ENCODE measurements around the gene RAD51B. TPM values are rescaled to one million over a fixed set of nuclear protein-coding genes. Genes with fewer than 3 reads are reported as not detected.
A peak's percentile ranks its signal among the peaks of the same experiment; 100 is the strongest.

Gene RAD51B
- total and polyA plus RNA-seq, 2 experiments from 2014 or later, result 10.1 to 18.0 TPM

GRCh38 chr14:68011406-68012028 is 191.9 kb downstream of the RAD51B start:
- 43% methylated on average over 4 of the region's 4 CpGs for WGBS (ENCODE audit: low lambda C conversion rate, missing lambda C conversion rate)
- Histone ChIP-seq H3K27ac (peak overlapping the region; percentile 45), H3K27me3 (no peaks in the 10 kb centered on the region), H3K36me3 (replicated peaks; ENCODE audit: insufficient read depth, low read depth) (no peaks in the 10 kb centered on the region), H3K4me2 (peak overlapping the region; percentile 25), H3K4me3 (no peak overlapping the region), H3K4me1 (ENCODE audit: insufficient read depth) (peaks cover 18% of the 10 kb centered on the region), H3K79me2 (no peaks in the 10 kb centered on the region), H2AFZ (peak overlapping the region; percentile 1), H3K9me3 (ENCODE audit: low read depth) (no peaks in the 10 kb centered on the region), H3K9me2 (replicated peaks; ENCODE audit: insufficient read depth) (no peaks in the 10 kb centered on the region), H4K20me1 (ENCODE audit: insufficient read depth, poor library complexity, severe bottlenecking) (no peaks in the 10 kb centered on the region)
- DNase-seq (ENCODE audit: low spot score), result no peak
- TF ChIP-seq EZH2 (IDR thresholded peaks at IDR 0.05; ENCODE audit: borderline replicate concordance), result no peak
- no peak for TF ChIP-seq CTCF (IDR thresholded peaks at IDR 0.05; ENCODE audit: poor library complexity)
- TF ChIP-seq EZH2phosphoT487 (IDR thresholded peaks at IDR 0.05; ENCODE audit: low read depth, severe bottlenecking, unreplicated experiment), result no peak

DNA sequence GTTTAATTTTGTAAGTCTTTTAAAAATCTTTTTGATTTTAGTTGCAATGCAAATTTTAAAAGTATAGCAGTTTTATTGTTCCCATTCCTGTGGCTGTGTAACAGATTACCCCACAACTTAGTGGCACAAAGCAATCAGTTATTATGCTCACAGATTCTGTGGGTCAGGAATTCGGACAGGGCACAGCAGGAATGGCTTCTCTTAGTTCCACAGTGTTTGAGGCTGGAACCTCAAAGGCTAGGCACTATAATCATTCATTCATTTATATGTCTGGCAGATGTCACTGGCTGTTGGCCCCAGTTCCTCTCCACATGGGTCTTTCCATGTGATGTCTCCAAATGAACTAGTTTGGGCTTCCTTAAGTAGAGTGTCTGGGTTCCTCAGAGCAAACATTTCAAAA is 193.3 kb downstream of the RAD51B start:
- 83% methylated on average over 1 of the region's 1 CpG for WGBS (ENCODE audit: low lambda C conversion rate, missing lambda C conversion rate)
- Histone ChIP-seq H3K9me3 (ENCODE audit: low read depth) (no peaks in the 10 kb centered on the region), H3K4me2 (no peak overlapping the region), H3K4me3 (no peak overlapping the region), H2AFZ (no peak overlapping the region), H3K4me1 (ENCODE audit: insufficient read depth) (peaks cover 22% of the 10 kb centered on the region), H3K27ac (peak overlapping the region; percentile 8), H3K79me2 (no peaks in the 10 kb centered on the region), H4K20me1 (ENCODE audit: insufficient read depth, poor library complexity, severe bottlenecking) (no peaks in the 10 kb centered on the region), H3K9me2 (replicated peaks; ENCODE audit: insufficient read depth) (no peaks in the 10 kb centered on the region), H3K36me3 (replicated peaks; ENCODE audit: insufficient read depth, low read depth) (no peaks in the 10 kb centered on the region), H3K27me3 (no peaks in the 10 kb centered on the region)
- no peak for TF ChIP-seq CTCF (IDR thresholded peaks at IDR 0.05; ENCODE audit: poor library complexity)
- DNase-seq (ENCODE audit: low spot score), result no peak

DNA sequence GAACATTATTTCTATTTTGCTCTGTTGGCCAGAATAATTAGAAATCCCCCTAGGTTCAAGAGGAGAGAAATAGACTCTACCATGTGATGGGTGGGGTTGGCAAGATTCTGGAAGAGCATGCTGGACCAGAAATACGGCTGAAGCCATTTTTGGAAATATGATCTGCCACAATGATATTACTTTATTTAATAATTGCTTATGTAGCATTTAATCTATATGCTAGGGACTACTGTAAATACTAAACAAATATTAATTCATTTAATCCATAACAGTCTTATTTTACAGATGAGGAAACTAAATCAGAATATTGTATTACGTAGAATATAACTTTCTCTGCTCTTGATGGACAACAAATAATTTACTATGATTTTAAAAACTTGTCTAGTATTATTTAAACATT is 193.7 kb downstream of the RAD51B start:
- H3K27me3 ChIP-seq, result no peaks in the 10 kb centered on the region
- no peak overlapping the region for H3K4me2 ChIP-seq
- H3K4me1 ChIP-seq (ENCODE audit: insufficient read depth), result peaks cover 27% of the 10 kb centered on the region
- H3K4me3 ChIP-seq, result no peak overlapping the region
- no peaks in the 10 kb centered on the region for H3K9me2 ChIP-seq (replicated peaks; ENCODE audit: insufficient read depth)
- no peaks in the 10 kb centered on the region for H3K9me3 ChIP-seq (ENCODE audit: low read depth)
- H4K20me1 ChIP-seq (ENCODE audit: insufficient read depth, poor library complexity, severe bottlenecking), result no peaks in the 10 kb centered on the region
- TF ChIP-seq EZH2phosphoT487 (IDR thresholded peaks at IDR 0.05; ENCODE audit: low read depth, severe bottlenecking, unreplicated experiment), result no peak
- no peak for TF ChIP-seq CTCF (IDR thresholded peaks at IDR 0.05; ENCODE audit: poor library complexity)
- TF ChIP-seq EZH2 (IDR thresholded peaks at IDR 0.05; ENCODE audit: borderline replicate concordance), result no peak
- WGBS (ENCODE audit: low lambda C conversion rate, missing lambda C conversion rate), result 96% methylated on average over 2 of the region's 2 CpGs
- H3K36me3 ChIP-seq (replicated peaks; ENCODE audit: insufficient read depth, low read depth), result no peaks in the 10 kb centered on the region
- DNase-seq (ENCODE audit: low spot score), result no peak
- no peaks in the 10 kb centered on the region for H3K79me2 ChIP-seq
- H3K27ac ChIP-seq, result peak overlapping the region; percentile 8
- no peak overlapping the region for H2AFZ ChIP-seq

DNA sequence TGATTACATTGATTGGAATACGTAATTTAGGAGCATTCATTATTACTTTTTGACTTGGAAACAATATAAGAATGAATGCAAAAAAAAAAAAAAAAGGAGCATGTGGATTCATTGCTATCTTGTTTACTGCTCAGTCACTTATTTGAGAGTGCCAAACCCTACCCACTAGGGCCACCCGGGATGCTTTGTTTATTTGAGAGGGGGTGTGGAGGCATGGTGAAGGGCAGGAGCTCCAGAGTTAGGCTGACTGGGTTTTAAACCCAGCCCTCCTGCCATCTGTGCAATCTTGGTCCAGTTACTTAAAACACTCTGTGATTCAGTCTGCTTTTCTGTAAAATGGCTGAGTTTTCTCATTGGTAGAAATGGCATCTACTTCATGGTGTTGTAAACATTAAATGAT is 195.2 kb downstream of the RAD51B start:
- H3K27ac ChIP-seq, result no peak overlapping the region
- H3K79me2 ChIP-seq, result no peaks in the 10 kb centered on the region
- no peaks in the 10 kb centered on the region for H3K9me3 ChIP-seq (ENCODE audit: low read depth)
- no peaks in the 10 kb centered on the region for H4K20me1 ChIP-seq (ENCODE audit: insufficient read depth, poor library complexity, severe bottlenecking)
- H3K4me2 ChIP-seq, result no peak overlapping the region
- H3K4me3 ChIP-seq, result no peak overlapping the region
- H2AFZ ChIP-seq, result no peak overlapping the region
- H3K27me3 ChIP-seq, result no peaks in the 10 kb centered on the region
- no peaks in the 10 kb centered on the region for H3K36me3 ChIP-seq (replicated peaks; ENCODE audit: insufficient read depth, low read depth)
- no peaks in the 10 kb centered on the region for H3K9me2 ChIP-seq (replicated peaks; ENCODE audit: insufficient read depth)
- whole genome bisulfite sequencing (ENCODE audit: low lambda C conversion rate, missing lambda C conversion rate), result 57% methylated on average over 2 of the region's 2 CpGs
- TF ChIP-seq EZH2 (IDR thresholded peaks at IDR 0.05; ENCODE audit: borderline replicate concordance), result no peak
- TF ChIP-seq CTCF (IDR thresholded peaks at IDR 0.05; ENCODE audit: poor library complexity), result no peak
- no peak for TF ChIP-seq EZH2phosphoT487 (IDR thresholded peaks at IDR 0.05; ENCODE audit: low read depth, severe bottlenecking, unreplicated experiment)
- peaks cover 23% of the 10 kb centered on the region for H3K4me1 ChIP-seq (ENCODE audit: insufficient read depth)
- DNase-seq (ENCODE audit: low spot score), result no peak

Data from hepatocyte (in vitro differentiated cells).